Endothelial cell of hepatic sinusoid (primary cell): ENCODE results near the gene ACTN2.
"Not testable (repeated sequence)": the region's sequence is repeated elsewhere in the genome, so short reads cannot be mapped to it uniquely, and the experiment has no call there.

Source experiments
- in situ Hi-C: cut with HindIII; loops from 2 replicates; pipeline ENCODE4 v1.10.0; 2017; ENCODE audit warnings: low sequenced_read_pairs

The ACTN2 gene

GRCh38 chr1:236685917-236686814 is at the start of gene ACTN2:
ACTN2 (plus strand) TSS chr1:236686499; CDS start chr1:236686674, 175 bp downstream.
- in situ Hi-C loops: no loop called here

DNA sequence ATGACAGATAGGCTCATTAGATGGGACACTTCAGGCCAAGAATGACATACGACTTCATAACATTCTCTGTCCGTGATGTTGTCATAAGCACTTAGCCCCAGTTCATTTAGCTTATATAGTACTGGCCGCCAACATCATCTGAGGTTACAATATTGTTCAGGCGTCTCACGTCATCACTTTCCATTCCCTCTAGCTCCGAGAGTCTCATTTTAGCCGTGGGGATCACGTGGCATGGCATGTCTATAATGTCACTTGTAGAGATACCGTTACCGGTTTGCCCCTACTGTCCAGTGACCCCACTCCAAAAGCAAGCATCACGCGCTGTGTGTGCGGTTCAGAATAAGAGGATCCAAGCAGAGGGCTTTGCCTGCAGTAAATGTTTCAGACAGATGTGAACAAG is 47.4 kb upstream of the ACTN2 start:
- in situ Hi-C loops: no loop called here

DNA sequence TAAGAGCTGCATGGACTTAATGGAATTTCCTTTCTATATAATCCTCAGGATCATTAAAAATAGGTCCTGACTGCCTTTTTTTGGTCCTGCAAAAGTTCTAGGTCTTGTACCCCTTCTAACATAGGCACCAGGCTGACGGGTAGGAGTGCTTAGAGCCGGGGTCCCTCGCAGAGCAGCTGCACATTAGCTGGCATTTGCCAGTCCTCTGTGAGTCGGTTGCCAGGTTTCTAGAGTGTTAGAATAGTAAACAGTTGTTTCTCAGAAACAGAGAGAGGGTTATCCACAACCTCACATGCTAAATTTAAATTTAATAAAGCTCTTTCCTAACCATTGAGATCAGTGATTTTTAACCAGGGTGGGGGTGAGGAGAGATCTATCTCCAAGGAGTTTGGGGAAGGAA is 46.6 kb upstream of the ACTN2 start:
- in situ Hi-C loops: no loop called here

- in situ Hi-C loops: no loop called here
Observed at GRCh38 chr1:236642763-236643162, 43.5 kb upstream of the ACTN2 start.

DNA sequence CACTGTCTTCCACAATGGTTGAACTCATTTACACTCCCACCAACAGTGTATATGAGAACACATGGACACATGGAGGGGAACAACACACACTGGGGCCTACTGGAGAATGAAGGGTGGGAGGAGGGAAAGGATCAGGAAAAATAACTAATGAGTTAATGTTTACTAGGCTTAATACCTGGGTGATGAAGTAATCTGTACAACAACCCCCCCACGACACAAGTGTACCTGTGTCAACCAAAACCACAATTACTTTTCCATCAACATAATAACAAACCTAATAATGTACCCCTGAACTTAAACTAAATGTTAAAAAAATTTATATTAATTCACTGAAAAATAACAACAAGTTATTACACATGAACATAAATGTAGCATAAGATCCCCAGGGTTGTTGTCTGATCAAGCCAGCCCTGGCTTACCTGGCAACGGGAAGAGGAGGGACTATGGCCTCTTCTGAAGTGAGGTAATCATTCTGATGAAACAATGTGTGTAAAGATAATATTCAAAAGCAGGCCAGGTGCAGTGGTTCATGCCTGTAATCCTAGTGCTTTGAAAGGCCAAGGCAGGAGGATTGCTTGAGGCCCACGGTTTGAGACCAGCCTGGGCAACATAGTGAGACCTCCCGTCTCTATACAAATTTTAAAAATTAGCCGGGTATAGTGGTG is 41.2 kb upstream of the ACTN2 start:
- in situ Hi-C loops: no loop called here

GRCh38 chr1:236654511-236654910 is 31.8 kb upstream of the ACTN2 start:
- in situ Hi-C loops: no loop called here

- in situ Hi-C loops: no loop called here
Observed at GRCh38 chr1:236654957-236655356, 31.3 kb upstream of the ACTN2 start.

DNA sequence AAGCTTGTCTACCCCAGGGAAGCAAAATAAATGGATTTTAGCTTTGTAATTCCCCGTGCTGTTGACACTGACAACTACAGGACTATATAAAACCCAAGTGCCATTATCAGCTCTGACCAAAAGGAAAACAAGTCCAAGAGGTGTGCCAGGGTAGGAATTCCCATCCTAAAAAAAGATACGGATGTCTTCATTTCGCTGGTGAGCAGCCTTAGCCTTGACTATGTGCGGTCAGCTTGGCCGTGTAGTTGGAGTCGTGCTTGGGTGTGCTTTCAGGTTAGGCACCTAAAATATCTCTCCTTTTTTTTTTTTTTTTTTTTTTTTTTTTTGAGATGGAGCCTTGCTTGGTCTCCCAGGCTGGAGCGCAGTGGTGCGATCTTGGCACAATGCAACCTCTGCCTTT is 28.9 kb upstream of the ACTN2 start:
- in situ Hi-C loops: no loop called here

GRCh38 chr1:236659792-236660587 is 26.3 kb upstream of the ACTN2 start:
- in situ Hi-C loops: no loop called here

DNA sequence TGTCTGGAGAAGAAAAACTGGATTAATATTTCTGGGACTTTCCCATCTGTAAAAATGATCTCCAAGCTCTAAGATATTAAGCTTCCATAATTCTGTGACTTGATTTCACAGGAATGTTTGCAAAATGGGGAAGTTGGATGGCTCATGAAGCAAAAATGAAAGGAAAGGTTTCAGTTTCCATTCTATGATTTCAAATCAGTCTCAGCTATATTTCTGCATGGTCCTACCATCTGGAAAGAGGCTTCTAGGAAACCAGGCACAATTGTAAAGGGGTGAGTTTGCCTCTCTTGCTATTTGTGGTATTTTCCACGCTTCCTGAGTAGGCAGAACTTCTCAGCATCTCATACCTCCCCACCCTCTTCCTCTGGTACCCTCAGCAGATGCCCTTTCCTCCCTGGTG is 22.4 kb upstream of the ACTN2 start:
- in situ Hi-C loops: no loop called here

DNA sequence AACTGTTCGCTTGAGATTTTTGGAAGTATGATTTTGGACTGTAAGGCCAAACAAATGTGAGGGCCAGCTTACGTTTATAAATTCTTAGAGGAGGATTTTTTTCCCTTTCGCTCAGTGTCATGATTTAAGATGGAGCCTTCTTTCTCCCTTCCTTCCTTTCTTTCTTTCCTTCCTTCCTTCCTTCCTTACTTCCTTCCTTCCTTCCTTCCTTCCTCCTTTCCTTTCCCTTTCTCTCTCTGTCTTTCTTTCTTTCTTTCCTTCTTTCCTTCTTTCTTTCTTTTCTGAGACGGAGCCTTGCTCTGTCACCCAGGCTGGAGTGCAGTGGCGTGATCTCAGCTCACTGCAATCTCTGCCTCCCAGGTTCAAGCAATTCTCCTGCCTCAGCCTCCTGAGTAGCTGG is 17.4 kb upstream of the ACTN2 start:
- in situ Hi-C loops: not testable (repeated sequence)

DNA sequence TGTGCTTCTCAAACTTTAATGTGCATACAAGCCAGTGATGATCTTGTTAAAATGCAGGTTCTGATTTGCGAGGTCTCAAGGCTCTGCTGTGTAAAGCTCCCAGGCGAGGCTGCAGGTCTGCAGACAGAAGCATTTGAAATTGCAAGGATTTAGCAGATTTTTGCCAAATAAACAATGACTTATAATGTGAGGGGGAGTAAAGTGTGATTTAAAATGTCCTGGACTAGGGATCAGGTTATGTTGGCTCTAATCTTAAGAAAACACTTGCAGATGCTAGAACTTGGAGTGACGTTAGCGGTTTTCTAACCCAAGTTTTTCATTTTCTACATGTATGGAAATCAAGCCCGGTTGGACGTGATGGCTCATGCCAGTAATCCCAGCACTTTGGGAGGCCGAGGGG is 16.2 kb upstream of the ACTN2 start:
- in situ Hi-C loops: no loop called here

- in situ Hi-C loops: no loop called here
Observed at GRCh38 chr1:236673289-236673919, 12.9 kb upstream of the ACTN2 start.

- in situ Hi-C loops: no loop called here
Observed at GRCh38 chr1:236677641-236678235, 8.6 kb upstream of the ACTN2 start.

GRCh38 chr1:236681219-236681618 is 5.1 kb upstream of the ACTN2 start:
- in situ Hi-C loops: no loop called here

GRCh38 chr1:236685205-236685916 is 938 bp upstream of the ACTN2 start:
- in situ Hi-C loops: no loop called here

GRCh38 chr1:236686815-236687160 is 489 bp downstream of the ACTN2 start:
- in situ Hi-C loops: no loop called here

- in situ Hi-C loops: no loop called here
Observed at GRCh38 chr1:236687273-236687672, 974 bp downstream of the ACTN2 start.

- in situ Hi-C loops: no loop called here
Observed at GRCh38 chr1:236688705-236689104, 2.4 kb downstream of the ACTN2 start.
